NCI-H2196 treated with DMSO at 0.1 percent for 48 hours (cell line): Measurements from ENCODE around the gene DLX6.

Source experiments
- DNase-seq: peaks from one replicate; lab custom pipeline; 2025; ENCODE audit not compliant: unreplicated experiment; lab: John Stamatoyannopoulos, UW

The DLX6 gene

DNA sequence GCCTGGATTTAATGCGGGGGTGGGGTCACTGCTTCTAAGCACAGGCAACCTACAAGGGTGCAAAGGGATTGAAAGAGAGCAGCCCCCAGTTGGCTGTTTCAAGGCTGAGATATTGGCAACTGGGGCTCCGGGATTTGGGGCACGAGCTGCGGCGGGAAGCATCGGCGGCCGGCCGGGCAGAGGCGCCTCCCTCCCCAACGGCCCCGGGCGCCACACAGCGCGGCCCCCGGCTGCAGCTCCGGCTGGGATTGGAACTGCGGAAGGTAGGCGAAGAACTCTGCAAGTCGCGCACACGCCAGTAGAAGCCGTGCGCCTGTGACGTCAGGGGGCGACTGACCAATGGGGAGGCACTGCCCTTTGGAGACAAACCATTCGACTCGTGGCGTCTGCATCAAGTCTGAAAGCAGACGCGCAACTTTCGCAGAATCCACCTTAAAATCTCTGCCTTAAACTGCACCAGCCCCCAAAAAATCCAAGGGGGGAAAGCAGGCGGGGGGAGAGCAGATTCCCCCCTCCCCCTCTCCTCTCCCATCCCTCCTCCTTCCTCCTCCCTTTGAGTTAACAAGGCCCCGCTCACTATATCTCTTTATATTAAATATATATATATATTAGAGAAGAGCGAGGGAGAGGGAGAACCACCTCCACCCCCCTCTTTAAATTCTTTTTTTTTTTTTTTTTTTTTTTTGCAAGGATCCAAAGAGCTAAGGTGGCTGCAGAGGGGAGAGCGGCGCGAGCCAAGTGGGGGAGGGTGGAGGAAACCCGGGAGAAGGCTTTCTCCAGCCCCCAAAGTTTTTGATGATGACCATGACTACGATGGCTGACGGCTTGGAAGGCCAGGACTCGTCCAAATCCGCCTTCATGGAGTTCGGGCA is at the start of gene DLX6:
Gene DLX6, plus strand, starts transcription at position 371 of the 872 bp plus-strand sequence. Its CDS starts 425 bp downstream, at position 796.
- DNase-seq, result peak; percentile 85

DNA sequence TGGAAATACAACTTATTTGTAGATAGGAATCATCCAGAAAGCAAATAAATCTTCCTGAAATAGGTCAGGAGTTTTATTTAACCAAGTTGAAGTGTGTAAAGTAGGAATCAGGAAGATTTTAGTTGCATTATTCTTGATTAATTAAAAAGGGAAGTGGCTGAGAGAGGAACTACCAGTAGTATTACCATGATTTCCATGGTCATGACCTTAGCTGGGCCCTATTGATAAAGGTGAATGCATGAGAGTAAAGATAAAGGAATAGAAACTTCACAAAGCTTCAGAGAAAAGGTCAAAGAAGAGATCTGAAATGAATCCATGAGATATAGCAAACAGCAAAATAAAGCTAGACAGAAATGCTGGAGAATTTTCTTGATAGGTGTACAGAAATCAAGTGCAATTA is 46.2 kb upstream of the DLX6 start:
- DNase-seq, result no peak

GRCh38 chr7:96962221-96962885 is 43.0 kb upstream of the DLX6 start:
- no peak for DNase-seq

DNA sequence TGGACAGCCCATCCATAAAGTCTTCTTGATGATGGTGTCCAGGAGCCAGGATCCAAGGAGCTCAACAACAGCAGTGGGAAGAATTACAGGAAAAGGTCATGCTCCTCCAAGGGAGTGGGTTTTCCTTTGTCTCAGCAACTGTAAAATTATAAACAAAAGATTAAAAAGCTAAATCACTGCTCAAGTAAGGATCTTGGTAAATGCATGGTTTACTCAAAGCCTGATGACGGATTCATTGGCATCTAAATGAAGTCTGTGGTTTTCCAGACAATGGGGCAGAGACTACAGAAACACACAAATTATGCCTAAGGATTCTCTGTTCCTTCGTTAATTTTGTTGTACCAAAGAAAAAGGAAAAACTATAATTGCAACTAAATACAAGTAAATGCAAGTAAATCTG is 36.4 kb upstream of the DLX6 start:
- DNase-seq, result no peak

- DNase-seq, result no peak
Measured at GRCh38 chr7:96970739-96971138, 34.6 kb upstream of the DLX6 start.

DNA sequence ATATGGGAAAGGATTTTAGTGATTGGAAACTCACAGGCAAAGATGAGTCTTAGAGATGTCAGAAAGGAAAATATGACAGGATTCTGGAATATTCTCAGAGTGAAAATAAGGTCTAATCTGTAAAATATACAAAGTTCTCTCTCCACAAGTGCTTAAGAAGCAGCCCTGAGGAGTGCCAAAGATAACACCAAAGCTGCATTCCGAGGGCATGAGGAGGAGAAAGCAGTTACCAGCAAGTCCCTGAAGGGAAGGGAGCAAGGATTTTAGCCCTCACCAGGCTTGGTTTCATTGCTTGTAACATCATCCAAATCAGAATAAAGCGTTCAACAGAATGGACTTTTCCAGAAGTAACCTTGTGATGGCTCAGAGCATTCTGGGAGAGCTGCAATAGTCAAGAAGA is 31.4 kb upstream of the DLX6 start:
- no peak for DNase-seq

DNA sequence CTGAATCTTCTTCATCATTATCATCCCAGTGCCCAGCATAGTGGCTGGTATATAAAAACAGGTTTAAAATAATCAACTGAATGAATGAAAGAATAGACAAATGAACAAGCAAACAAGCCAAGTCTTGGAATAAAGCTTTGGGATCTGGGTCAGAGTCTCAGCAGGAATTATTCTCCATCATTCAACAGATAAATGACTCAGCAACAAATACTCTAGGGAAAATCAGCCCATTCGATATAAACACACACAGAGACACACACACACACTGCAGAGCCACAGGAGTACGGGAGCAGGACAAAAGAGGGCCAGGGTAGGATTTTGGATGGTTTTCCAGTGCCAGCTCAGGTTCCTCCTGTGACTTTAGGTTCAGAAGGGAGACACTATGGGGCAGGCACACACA is 29.2 kb upstream of the DLX6 start:
- DNase-seq, result no peak

- DNase-seq, result no peak
Measured at GRCh38 chr7:96977445-96977844, 27.9 kb upstream of the DLX6 start.

- DNase-seq, result no peak
Measured at GRCh38 chr7:96979551-96980276, 25.6 kb upstream of the DLX6 start.

- no peak for DNase-seq
Measured at GRCh38 chr7:96982586-96982985, 22.8 kb upstream of the DLX6 start.

DNA sequence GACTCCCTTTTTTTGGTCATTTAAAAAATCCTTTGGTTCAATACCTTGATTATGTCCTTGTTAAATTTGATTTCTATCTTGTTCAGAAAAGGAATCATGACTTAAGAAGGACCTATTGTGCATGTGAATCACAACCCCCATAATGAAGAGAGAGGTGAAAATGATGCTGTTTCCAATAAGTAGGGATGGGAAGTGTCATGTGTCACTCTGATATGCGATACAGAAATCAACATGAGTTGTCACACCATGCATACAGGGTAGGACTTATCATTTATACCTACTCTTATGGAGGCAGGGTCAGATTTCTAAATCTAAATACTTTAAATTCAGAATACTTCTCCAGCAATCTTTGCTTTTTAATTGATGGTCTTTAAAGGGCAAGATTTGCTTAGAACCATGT is 19.4 kb upstream of the DLX6 start:
- DNase-seq, result no peak

DNA sequence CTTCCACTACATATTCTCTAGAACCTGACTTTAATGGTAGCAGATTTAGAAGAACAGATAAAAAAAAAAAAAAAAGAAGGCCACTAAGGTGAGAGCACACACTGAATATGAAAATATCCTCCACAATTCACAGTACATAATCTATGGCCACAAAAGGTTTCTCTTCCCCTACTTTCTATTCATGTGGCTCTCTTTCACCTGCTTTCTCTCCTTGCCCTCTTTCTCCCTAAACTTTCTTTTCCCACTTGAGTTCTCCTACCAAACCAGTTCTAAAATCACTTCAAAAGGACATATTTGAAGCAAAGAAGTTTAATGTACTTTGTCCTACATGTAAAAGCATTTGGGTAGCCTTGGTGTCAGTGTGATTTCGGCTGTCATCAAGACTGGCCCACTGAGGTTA is 18.5 kb upstream of the DLX6 start:
- DNase-seq, result no peak

DNA sequence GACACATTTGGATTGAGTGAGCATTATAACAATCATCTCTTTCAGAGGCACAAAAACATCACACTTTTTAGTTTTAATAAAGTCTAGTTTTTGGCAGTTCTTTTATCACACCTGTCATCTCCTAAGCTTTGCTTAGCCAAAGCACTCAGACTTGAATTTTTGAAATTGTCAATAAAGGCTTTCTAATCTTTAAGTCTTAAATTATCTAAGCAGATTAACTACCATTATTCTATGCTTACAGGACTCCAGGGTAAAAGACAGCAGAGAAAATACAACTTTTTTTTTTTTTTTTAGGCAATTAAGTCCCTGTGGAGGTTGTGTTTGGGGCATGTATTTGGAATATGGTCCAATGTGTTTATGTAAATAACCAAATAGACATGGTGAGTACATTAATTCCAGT is 17.6 kb upstream of the DLX6 start:
- no peak for DNase-seq

- DNase-seq, result no peak
Measured at GRCh38 chr7:96989241-96989858, 16.0 kb upstream of the DLX6 start.

GRCh38 chr7:96989859-96990317 is 15.5 kb upstream of the DLX6 start:
- DNase-seq, result no peak

DNA sequence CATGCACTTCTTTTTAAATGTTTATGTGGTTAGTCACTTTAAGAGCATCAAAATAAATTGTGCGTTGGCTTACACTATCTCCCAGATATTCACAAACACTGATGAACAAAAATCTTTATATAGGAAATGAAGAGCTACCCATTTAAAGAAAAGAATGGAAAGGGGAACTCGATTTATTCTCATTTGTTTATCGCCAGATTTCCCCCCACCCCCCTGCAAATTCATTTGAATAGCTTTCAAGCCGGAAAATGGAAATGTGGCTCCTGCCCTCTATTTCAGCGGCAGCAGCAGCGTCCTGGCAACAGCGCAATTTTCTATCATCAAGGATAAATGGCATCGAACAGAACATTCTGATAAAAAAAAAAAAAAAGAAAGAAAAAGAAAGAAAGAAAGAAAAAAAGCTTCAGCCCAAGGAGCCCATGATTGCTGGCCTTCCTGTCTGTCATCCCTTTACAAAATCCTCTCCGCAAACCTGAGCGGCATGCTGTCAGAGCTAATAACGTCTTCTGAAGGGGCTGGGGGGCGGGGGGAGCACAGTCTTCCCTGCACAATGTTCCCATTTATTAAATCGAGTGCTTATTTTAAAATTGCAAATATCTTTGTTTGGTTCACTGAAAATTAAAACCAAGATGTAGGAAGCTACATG is 13.7 kb upstream of the DLX6 start:
- no peak for DNase-seq

GRCh38 chr7:96992192-96993005 is 13.0 kb upstream of the DLX6 start:
- no peak for DNase-seq

DNA sequence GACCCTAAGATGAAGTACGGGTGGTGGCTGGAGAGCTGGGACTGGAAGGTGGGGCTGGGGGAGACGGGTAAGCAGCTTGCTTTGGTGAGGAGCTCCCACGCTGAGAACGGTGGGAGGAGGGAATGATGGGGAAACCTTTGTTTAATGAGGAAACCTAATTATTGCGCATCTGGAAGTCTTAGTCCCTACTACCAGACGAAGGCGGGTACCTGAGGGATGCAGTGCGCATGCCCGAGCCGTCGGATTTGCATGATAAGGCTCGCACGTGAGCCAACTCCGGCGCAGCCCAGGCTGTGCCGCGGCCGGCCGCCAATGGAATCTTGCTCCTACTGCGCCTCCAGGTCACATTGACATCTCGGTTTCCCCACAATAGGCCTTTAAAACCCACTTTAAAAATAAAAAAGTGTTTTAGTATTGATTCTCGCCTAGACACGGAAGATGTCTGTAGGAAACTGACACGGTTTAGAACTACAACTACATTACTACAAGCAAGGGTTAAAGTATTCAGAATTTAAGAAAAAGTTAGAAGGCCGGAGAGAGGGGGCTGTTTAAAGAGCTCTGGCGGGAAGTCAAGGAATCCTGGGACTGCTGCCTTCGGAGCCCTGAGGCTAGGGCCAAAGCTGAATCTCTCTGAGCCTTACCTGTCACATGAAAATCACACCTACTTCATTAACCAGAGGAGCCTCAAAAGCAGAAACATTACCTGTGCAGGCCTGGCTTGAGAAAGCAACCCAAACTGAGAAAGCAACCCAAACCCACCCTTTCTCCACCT is 12.1 kb upstream of the DLX6 start:
- DNase-seq, result no peak

- DNase-seq, result no peak
Measured at GRCh38 chr7:96993980-96994379, 11.4 kb upstream of the DLX6 start.
